Glutamatergic neuron (in vitro differentiated cells): ENCODE results near the gene RSPH4A. TPM values are rescaled to one million over a fixed set of nuclear protein-coding genes. Genes with fewer than 3 reads are reported as not detected.

Experiments
- DNase-seq: peaks from one replicate; pipeline ENCODE4 v3.0.0; 2022
- H3K27ac Mint-ChIP-seq: one replicate; pipeline ENCODE4 v1.8.0; 2020; ENCODE audit warnings: mild to moderate bottlenecking, mixed read lengths, inconsistent platforms; ENCODE audit not compliant: unreplicated experiment
- H3K27me3 Mint-ChIP-seq: one replicate; pipeline ENCODE4 v1.8.0; 2020; ENCODE audit warnings: mild to moderate bottlenecking, moderate library complexity, mixed read lengths, inconsistent platforms; ENCODE audit not compliant: unreplicated experiment
- H3K36me3 Mint-ChIP-seq: one replicate; pipeline ENCODE4 v1.8.0; 2020; ENCODE audit warnings: mild to moderate bottlenecking, mixed read lengths, inconsistent platforms; ENCODE audit not compliant: unreplicated experiment
- H3K4me1 Mint-ChIP-seq: one replicate; pipeline ENCODE4 v1.8.0; 2020; ENCODE audit warnings: mild to moderate bottlenecking, low read depth, mixed read lengths, inconsistent platforms; ENCODE audit not compliant: unreplicated experiment
- H3K4me3 Mint-ChIP-seq: one replicate; pipeline ENCODE4 v1.8.0; 2020; ENCODE audit warnings: mild to moderate bottlenecking, mixed read lengths, inconsistent platforms; ENCODE audit not compliant: unreplicated experiment
- H3K9me3 Mint-ChIP-seq: one replicate; pipeline ENCODE4 v1.8.0; 2020; ENCODE audit warnings: mild to moderate bottlenecking, moderate library complexity, mixed read lengths, inconsistent platforms; ENCODE audit not compliant: unreplicated experiment
- CTCF ChIP-seq: fragments of 200-600 bp; sonication (generic); IDR thresholded peaks from one replicate; pipeline ENCODE4 v1.5.0; 2021; ENCODE audit not compliant: partially characterized antibody, unreplicated experiment
- total RNA-seq: library from RNA; stranded (reverse); fragmentation: NEBNext Ultra II Directional; extraction: Animal tissue kit (Norgen Biotek cat#: 25700); gene quantifications from one replicate; pipeline ENCODE4 v1.2.1, GENCODE V29; 2021; ENCODE audit not compliant: unreplicated experiment

RSPH4A gene
- total RNA-seq, 1 donor from 2014 or later = 0.98 TPM

- no peak overlapping the region for H3K4me3 Mint-ChIP-seq
- peaks cover 2% of the 10 kb centered on the region for H3K27me3 Mint-ChIP-seq
These were observed 56.0 kb downstream of the RSPH4A start for GRCh38 chr6:116672306-116672705.

DNA sequence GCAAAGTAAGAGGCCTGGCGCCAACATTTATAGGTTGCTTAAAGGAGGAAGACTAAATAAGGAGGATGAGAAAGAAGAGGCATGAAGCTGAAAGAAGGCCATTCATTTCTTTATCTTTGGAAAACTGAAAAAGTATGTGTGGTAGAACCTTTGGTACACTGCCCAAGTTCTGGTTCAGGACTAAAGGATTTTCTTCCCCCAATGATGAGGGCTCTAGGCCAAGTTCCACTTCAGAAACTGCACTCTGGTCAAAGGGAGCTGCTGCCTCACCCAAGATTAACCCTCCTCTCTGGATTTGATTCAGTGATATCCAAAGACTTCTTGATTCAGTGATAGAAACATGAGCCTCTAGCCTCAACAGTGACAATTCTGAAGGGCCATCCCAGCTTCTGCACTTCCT is 59.7 kb downstream of the RSPH4A start:
- H3K4me3 Mint-ChIP-seq = no peak overlapping the region
- no peaks in the 10 kb centered on the region for H3K4me1 Mint-ChIP-seq
- no peaks in the 10 kb centered on the region for H3K36me3 Mint-ChIP-seq
- no peak for DNase-seq
- H3K9me3 Mint-ChIP-seq = peaks cover 6% of the 10 kb centered on the region
- peaks cover 2% of the 10 kb centered on the region for H3K27me3 Mint-ChIP-seq
- no peak for TF ChIP-seq CTCF
- H3K27ac Mint-ChIP-seq = no peak overlapping the region

More at GRCh38 chr6:116672306-116672705, 56.0 kb downstream of the RSPH4A start:
- peaks cover 1% of the 10 kb centered on the region for H3K4me1 Mint-ChIP-seq
- DNase-seq = no peak
- TF ChIP-seq CTCF = no peak
- H3K36me3 Mint-ChIP-seq = no peaks in the 10 kb centered on the region
- H3K27ac Mint-ChIP-seq = no peak overlapping the region
- peaks cover 1% of the 10 kb centered on the region for H3K9me3 Mint-ChIP-seq

GRCh38 chr6:116680880-116681672 is 64.8 kb downstream of the RSPH4A start, which contains the start of gene KPNA5:
KPNA5 (plus strand) TSS chr6:116681211; CDS start chr6:116681335, 124 bp downstream.
- no peak for TF ChIP-seq CTCF
- DNase-seq = peak; percentile 93
- peak within 1 kb of the TSS; percentile 98 for H3K4me3 Mint-ChIP-seq
- peaks cover 11% of the 10 kb centered on the region for H3K9me3 Mint-ChIP-seq
- no peaks in the 10 kb centered on the region for H3K36me3 Mint-ChIP-seq
- peaks cover 4% of the 10 kb centered on the region for H3K4me1 Mint-ChIP-seq
- peak within 1 kb of the TSS; percentile 97 for H3K27ac Mint-ChIP-seq
- peaks cover 5% of the 10 kb centered on the region for H3K27me3 Mint-ChIP-seq

- H3K27me3 Mint-ChIP-seq = peaks cover 5% of the 10 kb centered on the region
- H3K4me3 Mint-ChIP-seq = peak overlapping the region; percentile 98
- no peak for TF ChIP-seq CTCF
- peak overlapping the region; percentile 87 for H3K27ac Mint-ChIP-seq
- peaks cover 11% of the 10 kb centered on the region for H3K9me3 Mint-ChIP-seq
- peaks cover 10% of the 10 kb centered on the region for H3K4me1 Mint-ChIP-seq
- DNase-seq = no peak
- no peaks in the 10 kb centered on the region for H3K36me3 Mint-ChIP-seq
These were observed 66.0 kb downstream of the RSPH4A start for GRCh38 chr6:116682334-116682712.

Other genes with a start within 250 kb of the RSPH4A start
- gene DSE, start 245.5 kb upstream of the RSPH4A start, total RNA-seq = 12.0 TPM
- gene CALHM6, start 155.1 kb upstream of the RSPH4A start, total RNA-seq = not detected
- 0.10 TPM for gene CALHM5, start 104.8 kb upstream of the RSPH4A start, total RNA-seq
- gene TRAPPC3L, start 70.8 kb upstream of the RSPH4A start, total RNA-seq = not detected
- gene CALHM4, start 62.7 kb upstream of the RSPH4A start, total RNA-seq = not detected
- gene RWDD1, start 45.0 kb upstream of the RSPH4A start, total RNA-seq = 47.4 TPM
- gene ZUP1, start 52.3 kb downstream of the RSPH4A start, total RNA-seq = 17.8 TPM
- 21.9 TPM for gene KPNA5, start 64.7 kb downstream of the RSPH4A start, total RNA-seq
- gene FAM162B, start 149.2 kb downstream of the RSPH4A start, total RNA-seq = not detected
- gene GPRC6A, start 212.6 kb downstream of the RSPH4A start, total RNA-seq = not detected